HG02840 (cell line): Measurements from ENCODE around the gene FSIP1.

Source experiments
- ATAC-seq: cut with Tn5 transposase; IDR thresholded peaks from one replicate; pipeline ENCODE4 v1.9.1; 2021; ENCODE audit warnings: mild to moderate bottlenecking, moderate library complexity, moderate number of reproducible peaks; ENCODE audit not compliant: unreplicated experiment, low FRiP score

FSIP1 gene

GRCh38 chr15:39729500-39729899, 53.1 kb downstream of the FSIP1 start:
- no peak for ATAC-seq

GRCh38 chr15:39728845-39729244, 53.8 kb downstream of the FSIP1 start:
- ATAC-seq = no peak

- no peak for ATAC-seq
Measured at GRCh38 chr15:39721893-39722292, 60.7 kb downstream of the FSIP1 start.

- no peak for ATAC-seq
Measured at GRCh38 chr15:39720621-39721611, 61.7 kb downstream of the FSIP1 start.

- no peak for ATAC-seq
Measured at GRCh38 chr15:39720081-39720480, 62.6 kb downstream of the FSIP1 start.

GRCh38 chr15:39719109-39719508, 63.5 kb downstream of the FSIP1 start:
- ATAC-seq = no peak

GRCh38 chr15:39717134-39717533, 65.5 kb downstream of the FSIP1 start:
- no peak for ATAC-seq

GRCh38 chr15:39714251-39714650, 68.4 kb downstream of the FSIP1 start:
- ATAC-seq = no peak

- no peak for ATAC-seq
Measured at GRCh38 chr15:39713846-39714245, 68.8 kb downstream of the FSIP1 start.

- no peak for ATAC-seq
Measured at GRCh38 chr15:39710681-39711080, 72.0 kb downstream of the FSIP1 start.

GRCh38 chr15:39709941-39710340, 72.7 kb downstream of the FSIP1 start:
- ATAC-seq = no peak

- no peak for ATAC-seq
Measured at GRCh38 chr15:39706206-39706605, 76.4 kb downstream of the FSIP1 start.

- ATAC-seq = no peak
Measured at GRCh38 chr15:39704689-39705088, 78.0 kb downstream of the FSIP1 start.

- no peak for ATAC-seq
Measured at GRCh38 chr15:39704235-39704634, 78.4 kb downstream of the FSIP1 start.

- no peak for ATAC-seq
Measured at GRCh38 chr15:39701988-39702387, 80.7 kb downstream of the FSIP1 start.

GRCh38 chr15:39700375-39700700, 82.3 kb downstream of the FSIP1 start:
- ATAC-seq = no peak

- no peak for ATAC-seq
Measured at GRCh38 chr15:39699516-39700374, 82.9 kb downstream of the FSIP1 start.

- ATAC-seq = no peak
Measured at GRCh38 chr15:39698444-39699390, 83.9 kb downstream of the FSIP1 start.

- no peak for ATAC-seq
Measured at GRCh38 chr15:39697509-39697908, 85.1 kb downstream of the FSIP1 start.

- ATAC-seq = no peak
Measured at GRCh38 chr15:39695793-39696192, 86.8 kb downstream of the FSIP1 start.
